GM19455 (cell line): ENCODE data around the gene CDIP1.
A peak's percentile ranks its signal among the peaks of the same experiment; 100 is the strongest.

Experiments
- ATAC-seq: cut with Tn5 transposase; IDR thresholded peaks from one replicate; pipeline ENCODE4 v1.9.1; 2021; ENCODE audit not compliant: unreplicated experiment

The CDIP1 gene

DNA sequence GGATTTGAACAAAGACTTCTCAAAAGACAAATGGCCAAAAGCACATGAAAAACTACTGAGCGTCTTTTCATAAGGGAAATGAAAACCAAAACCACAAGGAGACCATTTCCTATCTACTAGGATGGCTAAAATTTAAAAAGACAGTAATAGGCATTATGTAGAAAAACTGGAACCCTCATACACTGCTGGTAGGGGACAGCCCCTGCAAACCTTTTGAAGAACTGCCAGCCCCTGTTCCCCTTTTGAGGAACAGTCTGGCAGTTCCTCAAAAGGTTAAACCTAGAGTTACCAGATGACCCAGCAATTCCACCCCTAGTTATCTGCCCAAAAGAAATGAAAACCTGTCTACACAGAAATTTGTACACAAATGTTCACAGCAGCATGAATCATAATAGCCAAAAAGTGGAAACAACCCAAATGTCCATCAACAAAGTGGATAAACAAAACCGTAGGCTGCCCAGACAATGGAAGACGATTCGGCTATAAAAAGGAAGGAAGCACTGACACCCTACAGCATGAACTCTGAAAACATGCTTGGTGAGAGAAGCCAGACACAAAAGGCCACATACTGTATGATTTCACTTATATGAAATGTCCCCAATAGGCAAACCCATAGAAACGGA, 22.9 kb downstream of the CDIP1 start:
- no peak for ATAC-seq

DNA sequence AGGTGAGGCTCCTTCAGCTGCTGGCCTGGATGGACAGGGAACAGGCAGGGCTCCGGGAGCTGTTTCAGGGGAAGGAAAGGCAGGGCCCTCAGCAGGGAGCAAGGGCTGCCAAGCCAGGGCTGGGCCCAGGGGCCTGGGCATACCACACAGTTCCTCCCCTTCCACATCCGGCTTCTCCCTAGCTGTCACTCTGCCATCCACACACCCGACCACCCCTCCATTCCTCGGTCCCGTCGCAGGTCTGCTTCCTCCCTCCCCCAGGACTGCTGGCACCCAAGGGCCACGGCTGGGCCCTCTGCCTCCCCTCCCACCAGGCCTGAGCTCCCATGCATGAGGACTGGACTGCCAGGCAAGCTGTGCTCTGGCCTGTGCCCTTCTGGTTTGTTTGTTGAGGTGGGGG, 24.0 kb downstream of the CDIP1 start:
- ATAC-seq = no peak

DNA sequence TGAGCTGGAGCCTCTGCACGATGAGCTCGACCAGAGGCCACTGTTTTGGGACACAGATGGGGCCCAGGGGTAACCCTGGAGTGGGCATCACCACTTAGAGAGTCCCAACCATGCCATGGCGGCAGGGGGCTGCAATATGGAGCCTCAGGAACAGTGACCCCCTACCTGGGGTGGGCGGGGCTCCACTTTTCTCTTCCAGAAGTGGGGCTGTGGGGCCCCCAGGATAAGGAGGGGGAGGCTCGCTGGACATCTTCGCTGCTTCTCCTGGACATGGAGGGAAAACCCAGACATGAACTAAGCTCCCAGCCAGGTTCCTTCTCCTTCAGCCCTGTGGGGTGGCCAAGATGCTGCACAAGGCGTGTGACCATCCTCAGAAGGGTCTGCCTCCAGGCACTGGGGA, 24.7 kb downstream of the CDIP1 start:
- ATAC-seq = no peak

DNA sequence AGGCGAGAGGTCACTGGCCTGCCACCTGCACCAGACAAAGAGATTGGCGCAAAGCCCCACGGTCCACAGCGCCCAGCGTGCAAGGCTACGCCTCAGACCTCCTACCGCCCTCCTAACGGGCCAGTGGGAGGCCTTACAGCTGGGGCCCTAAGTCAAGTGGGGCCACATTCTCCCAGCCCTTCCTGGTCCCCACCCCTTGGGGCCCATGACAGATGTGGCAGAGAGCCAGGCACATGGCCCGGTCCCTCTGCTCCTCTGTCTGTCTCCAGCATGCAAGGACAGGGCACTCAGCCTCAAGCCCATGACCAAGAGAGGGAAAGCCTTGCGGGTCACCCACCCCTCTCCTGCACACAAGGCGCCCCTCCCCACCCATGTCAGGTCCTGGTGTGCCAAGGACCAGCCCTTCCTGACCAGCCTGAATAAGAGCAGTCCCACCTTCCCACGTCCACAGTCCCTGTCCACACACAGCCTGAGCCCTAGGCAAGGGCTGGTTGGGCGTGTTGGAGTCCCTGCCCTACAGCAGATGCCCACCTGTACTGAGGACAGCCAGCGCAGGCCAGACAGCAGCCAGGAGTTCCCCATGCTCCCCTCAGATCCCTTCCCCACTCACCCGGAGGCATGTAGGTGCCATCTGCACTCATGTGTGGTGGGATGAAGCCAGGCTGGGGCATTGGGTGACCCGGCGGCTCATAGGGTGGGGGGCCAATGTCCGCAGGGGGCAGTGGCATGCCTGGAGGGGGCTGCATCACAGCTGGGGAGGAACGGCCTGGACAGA, 25.3 kb downstream of the CDIP1 start:
- no peak for ATAC-seq

DNA sequence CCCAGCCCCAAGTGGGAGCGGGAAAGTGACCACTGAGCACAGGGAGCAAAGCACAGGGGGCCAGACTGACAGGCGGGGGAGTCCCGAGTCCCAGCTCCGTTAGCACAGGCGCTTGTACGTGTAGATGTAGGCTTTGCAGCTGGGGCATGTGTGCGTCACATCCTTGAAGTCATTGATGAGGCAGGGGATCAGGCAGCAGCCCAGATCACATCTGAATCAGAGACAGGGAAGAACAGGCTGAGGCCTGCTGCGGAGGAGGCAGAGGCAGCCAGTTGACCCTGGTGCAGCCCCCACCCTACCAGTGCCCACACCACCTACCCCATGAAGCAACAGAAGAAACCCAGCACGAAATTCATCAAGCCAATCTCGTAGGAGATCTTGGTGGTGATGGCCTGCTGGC, 26.1 kb downstream of the CDIP1 start:
- ATAC-seq = no peak

DNA sequence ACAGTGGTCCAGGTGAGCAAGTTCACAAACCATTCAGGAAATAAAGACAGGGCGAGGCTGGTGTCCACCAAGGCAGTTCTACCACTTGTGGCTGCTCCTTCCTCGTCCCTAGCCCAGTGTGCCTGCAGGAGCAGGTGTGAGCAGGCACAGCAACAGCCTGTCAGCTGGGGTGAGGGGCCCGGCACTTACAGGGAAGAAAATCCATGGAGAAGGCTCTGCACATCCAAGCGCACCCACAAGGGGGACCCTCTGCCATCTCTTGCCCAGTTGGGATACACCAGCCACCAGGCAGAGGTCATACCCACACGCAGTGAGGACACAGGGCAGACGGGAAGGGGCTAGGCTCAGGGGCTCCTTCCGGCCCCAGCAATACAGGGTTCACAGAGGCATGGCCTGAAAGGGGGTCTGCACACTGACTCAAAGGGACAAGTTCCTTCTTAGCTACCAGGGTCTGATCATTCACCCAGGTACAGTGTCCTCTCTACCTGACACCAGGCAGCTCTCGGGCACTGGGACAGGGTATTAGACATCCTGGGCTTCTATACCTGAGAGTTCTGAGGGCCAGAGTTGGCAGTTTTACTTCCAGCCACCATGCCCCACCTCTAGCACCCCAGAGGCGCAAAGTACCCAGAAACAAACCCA, 27.0 kb downstream of the CDIP1 start:
- no peak for ATAC-seq

DNA sequence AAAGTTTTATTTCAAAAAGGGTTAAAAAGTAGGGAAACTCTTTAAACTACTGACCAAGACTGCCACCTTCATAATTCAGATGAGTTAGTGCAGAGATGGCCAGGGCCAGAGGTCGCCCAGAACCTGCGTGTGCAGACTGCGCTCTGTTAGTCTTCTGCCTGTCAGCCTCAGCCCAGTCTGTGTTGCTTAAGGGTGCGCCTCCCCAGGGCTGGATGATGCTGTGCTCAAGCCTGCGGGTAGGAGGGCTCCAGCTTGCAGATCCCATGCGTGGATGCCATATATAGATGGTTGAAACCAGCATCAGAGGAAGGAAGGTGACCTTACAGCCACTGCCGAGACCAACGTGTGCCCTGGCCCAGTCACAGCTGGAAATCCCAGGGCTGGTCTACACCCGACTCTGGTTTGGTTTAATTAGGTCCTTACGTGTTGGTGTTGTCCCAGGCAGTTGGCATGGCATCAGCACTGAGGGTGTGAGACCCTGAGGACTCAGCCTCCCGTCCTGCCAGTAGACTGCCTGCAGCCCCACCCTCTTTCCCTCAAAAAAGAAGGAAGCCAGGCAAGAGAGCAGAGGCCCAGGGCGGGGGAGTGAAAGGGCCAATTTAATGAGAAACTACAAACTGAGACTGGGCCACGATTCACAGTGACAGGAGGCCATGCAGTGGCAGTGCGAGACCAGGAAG, 27.7 kb downstream of the CDIP1 start:
- no peak for ATAC-seq

DNA sequence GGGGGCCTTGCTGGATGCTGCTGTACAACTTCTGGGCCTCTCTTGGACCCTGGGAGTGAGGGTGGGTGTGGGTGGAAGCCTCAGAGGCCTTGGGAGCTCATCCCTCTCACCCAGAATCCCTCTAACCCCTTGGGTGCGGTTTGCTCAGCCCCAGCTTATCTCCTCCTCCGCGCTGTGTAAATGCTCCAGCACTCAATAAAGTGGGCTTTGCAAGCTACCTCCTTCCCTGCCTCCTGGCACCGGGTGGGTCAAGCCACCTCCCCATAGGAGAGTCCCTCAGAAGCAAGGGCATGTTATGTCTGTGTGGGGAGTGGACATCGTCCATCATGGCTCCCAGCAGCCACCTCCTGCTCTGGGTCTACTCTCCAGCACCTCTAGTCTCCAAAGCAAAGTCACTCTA, 28.4 kb downstream of the CDIP1 start:
- ATAC-seq = no peak

DNA sequence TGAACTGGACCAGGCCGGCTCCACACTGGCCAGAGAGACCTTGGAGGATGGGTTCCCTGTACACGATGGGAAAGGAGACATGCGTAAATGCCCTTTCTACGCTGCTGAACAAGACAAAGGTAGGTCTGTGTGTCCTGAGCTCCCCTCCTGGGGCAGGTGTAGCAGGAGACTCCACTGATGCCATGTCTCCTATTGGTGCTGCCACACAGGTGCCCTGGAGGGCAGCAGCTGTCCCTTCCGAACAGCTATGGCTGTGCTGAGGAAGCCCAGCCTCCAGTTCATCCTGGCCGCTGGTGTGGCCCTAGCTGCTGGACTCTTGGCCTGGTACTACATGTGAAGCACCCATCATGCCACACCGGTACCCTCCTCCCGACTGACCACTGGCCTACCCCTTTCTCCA, 29.2 kb downstream of the CDIP1 start:
- no peak for ATAC-seq

DNA sequence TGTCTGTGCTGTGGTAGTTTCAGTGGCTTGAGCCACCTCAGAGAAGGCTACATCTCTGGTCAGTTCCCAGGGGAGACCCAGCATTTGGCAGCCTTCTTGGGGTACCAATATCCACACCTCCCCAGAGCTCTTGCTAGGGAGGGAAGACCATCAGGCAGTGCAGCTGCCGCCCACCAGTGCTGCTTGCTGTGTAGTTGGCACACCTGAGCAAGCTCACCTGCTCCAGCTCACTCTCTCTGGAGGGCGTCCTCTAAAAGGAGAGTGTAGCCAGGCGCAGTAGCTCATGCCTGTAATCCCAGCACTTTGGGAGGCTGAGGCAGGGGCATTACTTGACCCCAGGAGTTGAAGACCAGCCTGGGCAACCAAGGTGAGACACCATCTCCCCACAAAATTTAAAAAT, 29.8 kb downstream of the CDIP1 start:
- no peak for ATAC-seq

DNA sequence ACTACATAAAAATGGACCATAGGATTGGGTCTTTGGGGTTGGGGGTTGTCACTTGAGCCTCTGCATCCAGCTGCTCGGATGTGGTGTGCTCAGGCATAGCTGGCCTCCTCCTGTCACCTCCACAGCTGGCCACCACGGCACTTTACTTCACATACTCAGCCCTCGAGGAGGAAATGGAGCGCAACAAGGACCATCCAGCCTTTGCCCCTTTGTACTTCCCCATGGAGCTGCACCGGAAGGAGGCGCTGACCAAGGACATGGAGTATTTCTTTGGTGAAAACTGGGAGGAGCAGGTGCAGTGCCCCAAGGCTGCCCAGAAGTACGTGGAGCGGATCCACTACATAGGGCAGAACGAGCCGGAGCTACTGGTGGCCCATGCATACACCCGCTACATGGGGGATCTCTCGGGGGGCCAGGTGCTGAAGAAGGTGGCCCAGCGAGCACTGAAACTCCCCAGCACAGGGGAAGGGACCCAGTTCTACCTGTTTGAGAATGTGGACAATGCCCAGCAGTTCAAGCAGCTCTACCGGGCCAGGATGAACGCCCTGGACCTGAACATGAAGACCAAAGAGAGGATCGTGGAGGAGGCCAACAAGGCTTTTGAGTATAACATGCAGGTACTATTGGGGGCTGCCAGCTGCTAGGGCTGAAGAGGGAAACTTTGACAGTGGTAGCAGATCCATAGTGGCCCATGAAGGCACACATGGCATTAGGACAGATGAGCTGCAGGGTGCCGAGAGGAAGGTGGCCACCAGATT, 30.8 kb downstream of the CDIP1 start:
- ATAC-seq = no peak

DNA sequence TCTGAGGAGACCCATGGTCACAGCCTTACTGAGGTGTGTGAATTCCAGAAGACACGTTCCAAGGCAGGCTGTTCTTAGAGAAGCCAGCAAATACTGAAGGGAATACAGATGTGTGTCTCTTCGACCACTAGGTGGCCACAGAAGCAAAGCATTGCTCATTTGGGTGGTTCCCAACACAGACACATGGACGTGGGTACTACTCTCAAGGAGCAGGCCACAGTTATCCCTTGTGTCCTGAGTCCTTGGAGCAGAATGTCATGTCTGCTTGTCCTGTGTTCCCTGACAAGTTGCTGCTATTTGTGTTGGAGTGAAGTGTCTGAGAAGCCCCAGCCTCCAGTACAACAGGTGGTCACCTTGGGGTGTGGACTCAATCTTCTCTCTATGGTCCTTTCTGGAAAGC, 32.1 kb downstream of the CDIP1 start:
- ATAC-seq = no peak

DNA sequence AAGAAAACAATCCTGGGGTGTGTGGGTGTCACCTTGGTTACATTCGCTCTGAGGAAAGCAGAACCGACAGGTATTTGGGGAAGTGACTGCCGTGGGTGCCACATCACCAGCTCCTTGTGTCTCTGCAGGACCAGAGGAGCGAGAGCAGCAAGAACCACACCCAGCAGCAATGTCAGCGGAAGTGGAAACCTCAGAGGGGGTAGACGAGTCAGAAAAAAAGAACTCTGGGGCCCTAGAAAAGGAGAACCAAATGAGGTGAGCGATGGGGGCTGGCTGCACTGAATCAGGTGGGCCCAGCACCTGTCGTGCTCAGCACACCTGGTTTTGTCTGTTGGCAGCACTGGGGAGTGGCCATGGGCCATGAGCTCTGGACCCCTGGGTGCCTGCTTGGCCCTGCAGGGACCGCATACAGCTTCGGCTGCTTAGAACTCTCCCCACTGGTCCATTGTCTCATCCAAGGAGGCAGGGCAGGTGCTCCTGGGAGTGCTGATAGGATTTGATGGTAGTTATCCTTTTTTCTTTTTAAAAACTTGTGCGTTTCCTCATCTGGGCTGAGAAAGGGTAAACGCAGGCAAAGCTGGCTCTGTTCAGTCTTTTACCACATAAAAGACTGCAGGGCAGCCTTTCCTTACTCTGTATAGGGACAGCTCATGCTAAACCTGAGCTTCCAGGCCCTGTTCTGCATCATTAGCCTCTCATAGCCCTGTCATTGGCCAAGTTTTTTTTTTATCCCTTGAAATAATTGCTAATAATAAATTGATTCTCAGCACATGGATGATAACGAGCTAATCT, 33.0 kb downstream of the CDIP1 start:
- peak; percentile 71 for ATAC-seq

DNA sequence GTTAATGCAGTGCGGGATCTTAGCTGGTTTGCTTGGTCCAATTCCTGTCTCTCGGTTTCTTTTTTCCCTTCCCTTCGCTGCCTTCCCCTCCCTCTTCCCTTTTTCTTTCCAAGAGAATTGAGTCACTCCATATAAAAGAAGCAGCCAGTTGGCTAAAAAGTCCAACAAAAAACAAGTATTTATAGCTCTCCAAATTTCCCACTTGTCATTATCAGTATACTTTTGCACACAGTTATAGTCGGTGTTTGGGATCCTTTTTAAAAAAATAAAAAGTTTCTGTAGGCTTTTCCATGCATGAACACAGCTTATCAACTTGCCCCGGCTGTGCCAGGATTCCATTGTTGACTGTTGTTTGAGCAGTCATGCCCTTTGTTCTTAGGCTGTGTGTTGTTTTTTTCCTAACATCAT, 37.5 kb downstream of the CDIP1 start:
- ATAC-seq = no peak

DNA sequence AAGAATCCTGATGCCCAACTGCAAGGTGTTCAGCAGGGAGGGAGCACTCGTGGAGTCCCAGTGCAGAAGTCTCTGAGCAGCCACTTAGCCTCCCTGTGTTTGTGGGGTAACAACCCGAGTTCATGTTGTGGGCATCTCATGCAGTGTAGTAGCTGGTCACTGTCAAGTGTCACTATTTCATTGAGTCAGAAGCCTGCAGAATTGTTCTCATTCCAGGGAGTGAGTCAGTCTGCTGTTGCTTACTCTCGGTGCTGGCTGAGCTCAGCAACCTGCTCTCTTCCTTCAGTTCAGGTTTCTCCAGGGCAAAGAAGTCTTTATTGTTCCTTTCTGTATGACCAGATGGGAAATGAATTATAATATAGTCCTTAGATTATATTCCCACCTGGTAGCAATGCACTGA, 38.3 kb downstream of the CDIP1 start:
- ATAC-seq = no peak

DNA sequence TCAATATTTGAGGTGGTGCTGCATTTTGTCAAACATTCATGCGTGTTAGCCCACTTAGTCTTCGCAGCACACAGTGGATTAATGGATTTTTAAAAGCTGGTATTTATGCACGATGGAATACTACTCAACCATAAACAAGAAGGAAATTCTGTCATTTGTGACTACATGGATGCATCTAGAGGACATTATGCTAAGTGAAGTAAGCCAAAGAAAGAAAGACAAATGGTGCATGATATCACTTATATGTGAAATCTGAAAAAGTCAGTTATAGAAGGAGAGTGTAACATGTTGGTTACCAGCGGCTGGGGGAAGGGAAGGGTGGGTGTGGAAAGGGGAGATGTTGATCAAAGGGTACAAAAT, 39.4 kb downstream of the CDIP1 start:
- no peak for ATAC-seq

DNA sequence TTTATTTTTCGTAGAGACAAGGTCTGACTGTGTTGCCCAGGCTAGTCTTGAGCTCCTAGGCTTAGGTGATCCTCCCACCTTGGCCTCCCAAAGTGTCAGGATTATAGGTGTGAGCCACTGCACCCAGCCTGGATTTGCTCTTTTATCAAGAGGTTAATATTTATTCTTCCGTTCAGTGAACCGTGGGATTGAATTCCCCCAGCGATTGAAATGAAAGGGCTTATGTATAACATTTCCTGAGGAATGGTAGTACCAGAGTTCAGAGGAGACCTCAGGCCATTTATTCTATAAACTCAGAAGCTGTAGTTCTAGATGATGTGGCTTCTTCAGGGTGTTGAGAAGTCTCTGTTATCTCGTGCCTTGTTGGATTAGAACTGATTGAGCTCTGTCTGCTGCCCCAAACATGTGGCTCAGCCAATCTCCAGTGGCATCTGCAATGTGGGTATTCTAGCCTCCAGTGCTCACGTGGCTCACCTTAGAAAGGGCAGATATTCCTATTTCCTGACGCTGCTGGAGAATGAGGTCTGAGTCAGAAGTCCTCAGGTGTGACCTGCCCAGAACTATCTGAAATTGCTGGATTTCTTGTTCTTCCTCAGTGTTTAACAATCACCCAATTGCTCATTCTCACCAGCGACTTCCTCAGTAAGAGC, 39.9 kb downstream of the CDIP1 start:
- no peak for ATAC-seq

DNA sequence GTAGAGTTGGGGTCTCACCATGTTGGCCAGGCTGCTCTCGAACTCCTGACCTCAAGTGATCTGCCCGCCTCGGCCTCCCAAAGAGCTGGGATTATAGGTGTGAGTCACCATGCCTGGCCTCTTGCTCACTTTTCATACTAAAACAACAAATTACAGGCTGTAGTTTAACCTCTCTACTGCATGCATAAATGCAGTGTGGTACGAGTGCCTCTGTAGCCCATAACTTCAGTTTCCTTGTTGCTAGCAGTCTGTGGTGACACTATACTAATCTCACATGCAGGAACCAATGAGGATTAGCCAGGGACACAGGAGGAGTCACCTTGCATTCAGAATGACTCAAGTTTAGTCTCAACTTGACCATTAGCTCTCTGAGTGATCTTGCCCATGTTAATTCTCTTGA, 42.3 kb downstream of the CDIP1 start:
- no peak for ATAC-seq

DNA sequence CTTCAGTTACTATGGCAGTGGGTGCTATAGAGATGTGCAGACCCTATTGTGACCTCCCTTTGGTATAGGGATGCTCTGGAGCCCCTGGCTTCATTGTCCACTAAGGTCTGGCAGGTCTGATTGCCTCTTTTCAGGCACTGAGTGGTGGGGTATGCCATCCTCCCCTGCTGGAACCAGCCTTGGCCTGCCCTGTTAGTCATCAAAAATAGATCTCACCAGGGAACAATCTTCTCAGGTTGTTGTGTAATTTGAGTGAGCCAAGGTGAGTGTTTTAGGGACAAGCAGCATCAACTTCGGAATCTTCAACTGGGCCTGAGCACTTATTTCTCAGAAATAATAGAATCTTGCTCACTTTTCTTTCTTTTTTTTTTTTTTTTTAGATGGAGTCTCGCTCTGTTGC, 42.8 kb downstream of the CDIP1 start:
- no peak for ATAC-seq
